ENCODE measurements around the gene FSD2.
"Not testable (repeated sequence)": the region's sequence is repeated elsewhere in the genome, so short reads cannot be mapped to it uniquely, and the experiment has no call there.

FSD2 gene

GRCh38 chr15:82715003-82715402, 90.9 kb downstream of the FSD2 start:
- no peak for FAIRE-seq

DNA sequence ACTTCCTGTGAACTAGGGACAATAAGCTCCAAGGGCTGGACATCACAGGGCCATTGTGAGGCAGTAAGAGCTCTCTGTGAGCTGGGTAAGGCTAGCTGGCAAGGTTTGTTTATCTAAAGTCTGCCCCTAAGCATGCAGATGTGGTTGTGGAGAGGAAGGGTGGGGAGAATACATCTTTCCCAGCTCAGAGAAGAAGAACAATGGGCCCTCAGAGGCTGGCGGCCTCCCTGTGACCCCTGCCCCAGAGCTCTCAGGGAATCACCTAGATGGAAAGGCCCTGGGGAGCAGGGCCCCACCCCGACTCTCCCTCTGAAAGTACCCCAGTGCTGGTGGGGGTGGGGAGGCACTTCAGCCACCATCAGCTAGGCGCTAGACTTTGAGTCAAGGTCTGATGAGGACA, 91.9 kb downstream of the FSD2 start:
- no peak for FAIRE-seq

- no peak for FAIRE-seq
These were observed 93.8 kb downstream of the FSD2 start for GRCh38 chr15:82712036-82712435.

- FAIRE-seq: no peak
These were observed 94.9 kb downstream of the FSD2 start for GRCh38 chr15:82710926-82711490.

DNA sequence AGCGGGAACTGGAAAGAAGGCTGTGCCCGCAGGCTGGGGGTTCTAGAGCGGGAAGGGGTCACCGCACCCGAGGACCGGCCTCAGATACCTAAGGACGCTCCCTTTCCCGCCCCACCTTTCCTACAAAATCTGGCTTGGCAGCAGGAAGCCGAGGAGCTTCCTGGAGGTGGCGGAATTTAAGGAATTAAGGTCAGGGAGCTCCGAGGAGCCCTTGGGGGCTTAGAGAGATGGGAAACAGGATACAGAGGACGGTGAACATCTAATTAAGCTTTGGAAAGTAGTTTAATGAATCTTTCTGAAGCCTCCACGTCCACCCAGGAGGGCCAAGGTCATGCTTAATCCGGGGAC, 95.7 kb downstream of the FSD2 start:
- no peak for FAIRE-seq

DNA sequence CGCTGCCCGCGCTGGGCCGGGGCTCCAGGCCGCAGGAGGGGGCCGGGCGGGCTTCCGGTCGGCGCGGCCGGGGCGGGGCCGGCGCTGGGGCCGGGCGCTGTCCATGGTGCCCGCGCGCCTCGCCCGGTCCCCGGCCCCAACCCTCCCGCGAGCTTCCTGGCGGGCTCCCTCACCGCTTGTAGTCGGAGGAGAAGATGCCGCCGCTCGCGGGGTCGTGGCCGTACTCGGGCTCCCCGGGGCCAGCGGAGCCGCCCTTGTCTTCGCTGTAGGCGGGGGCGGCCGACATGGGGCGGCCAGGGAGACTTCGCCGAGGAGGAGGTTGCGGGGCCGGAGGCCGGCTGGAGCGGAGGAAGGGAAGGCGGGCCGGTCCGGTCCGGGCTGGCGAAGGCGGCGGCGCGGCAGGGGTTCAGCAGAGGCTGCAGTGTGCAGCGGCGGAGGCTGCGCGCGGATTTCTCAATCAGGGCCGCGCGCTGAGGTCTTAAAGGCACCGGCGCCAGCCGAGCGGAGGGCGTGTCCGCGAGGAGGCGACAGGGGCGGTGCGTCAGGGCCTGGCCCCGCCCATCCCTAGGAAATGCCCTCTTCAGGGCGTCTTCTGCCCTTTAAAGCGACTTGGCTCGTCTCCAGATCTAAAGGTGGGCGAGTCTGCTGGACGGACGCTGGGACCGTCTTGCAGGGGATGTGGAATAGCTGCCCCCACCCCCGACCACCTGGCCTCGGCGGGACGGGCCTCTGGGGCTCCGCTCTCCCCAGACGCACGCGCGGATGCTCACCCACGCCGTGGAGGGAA, 96.3 kb downstream of the FSD2 start, which contains the start of gene AP3B2:
Gene AP3B2 (minus strand): TSS at position 455 of the 787 bp plus-strand sequence. CDS start 169 bp downstream, at position 286.
- no peak for FAIRE-seq

DNA sequence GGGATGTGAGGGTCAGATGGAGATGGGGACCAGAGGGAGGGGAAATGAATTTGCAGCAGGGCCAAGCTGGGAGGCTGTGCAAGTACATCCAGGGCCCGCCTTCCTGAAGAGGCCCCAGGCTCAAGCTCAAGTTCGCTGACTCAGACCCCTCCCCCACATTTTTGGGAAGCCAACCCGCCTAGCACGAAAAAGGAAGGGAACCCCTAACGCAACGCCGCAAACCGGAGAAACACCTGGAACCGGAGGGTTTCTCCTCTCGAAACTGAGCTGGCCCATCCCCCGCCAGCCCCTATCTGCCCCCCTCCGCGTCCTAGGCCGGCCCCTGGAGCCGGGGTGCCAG, 96.8 kb downstream of the FSD2 start:
- FAIRE-seq: no peak

GRCh38 chr15:82705856-82706255, 100.0 kb downstream of the FSD2 start:
- FAIRE-seq: not testable (repeated sequence)
